ENCODE measurements around the gene CAPN13. TPM values are rescaled to one million over a fixed set of nuclear protein-coding genes. Genes with fewer than 3 reads are reported as not detected.
A peak's percentile ranks its signal among the peaks of the same experiment; 100 is the strongest.

Gene CAPN13
- polyA plus RNA-seq, 1 of the 3 experiments (the other 2 are of a cell fraction), result not detected

DNA sequence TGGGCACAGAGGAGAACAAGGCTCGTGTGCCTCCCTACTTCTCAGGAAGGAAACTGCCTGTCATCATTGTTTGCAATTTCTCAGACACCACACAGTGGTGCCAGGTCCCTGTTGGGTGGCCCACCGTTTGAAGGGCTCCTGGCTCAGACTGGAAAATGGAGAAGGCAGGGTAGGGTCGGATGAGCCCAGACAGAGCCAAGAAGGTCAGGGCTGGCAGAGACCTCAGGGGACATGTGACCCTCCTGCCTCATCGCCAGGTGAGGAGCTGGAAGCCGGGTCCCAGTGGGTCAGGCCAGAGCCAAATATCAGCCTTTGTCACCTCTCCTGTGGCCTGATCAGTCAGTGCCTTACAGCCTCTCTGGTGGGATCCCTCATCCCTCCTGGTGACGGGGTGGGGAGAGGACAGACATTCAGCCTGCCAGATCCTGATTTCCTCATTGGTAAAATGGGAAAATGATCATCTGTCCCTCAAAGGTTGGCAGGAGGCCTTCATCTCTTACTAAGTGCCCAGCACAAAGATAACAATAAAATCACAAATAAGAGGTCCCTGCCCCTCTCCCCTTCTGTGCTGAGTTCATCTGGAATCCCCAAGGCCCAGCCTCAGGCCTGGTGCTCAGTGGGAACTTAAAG is 117.6 kb downstream of the CAPN13 start:
- Histone ChIP-seq H3F3A (replicated peaks; ENCODE audit: insufficient read depth) (no peaks in the 10 kb centered on the region), H3K9me2 (no peaks in the 10 kb centered on the region), H3K36me3 (replicated peaks in 1 of 2; ENCODE audit: control insufficient read depth in 1 of 2, insufficient read depth in 2 of 2, low read length in 1 of 2) (no peaks in the 10 kb centered on the region), H3K9me3 (no peaks in the 10 kb centered on the region), H2AFZ (ENCODE audit: low read depth) (no peak overlapping the region), H4K20me1 (ENCODE audit: insufficient read depth) (no peaks in the 10 kb centered on the region), H3K79me2 (ENCODE audit: insufficient read depth) (no peaks in the 10 kb centered on the region), H3K4me3 (ENCODE audit: low read depth in 2 of 2, low read length in 1 of 2) (no peak overlapping the region), H3K27me3 (ENCODE audit: insufficient read depth) (no peaks in the 10 kb centered on the region), H3K27ac (ENCODE audit: low read depth in 2 of 2, low read length in 1 of 2) (peak overlapping the region in 1 of 2 experiments; percentile 48; a peak in 2 of 4 replicates), H3K9ac (no peak overlapping the region), H3K4me2 (no peak overlapping the region), H3K4me1 (ENCODE audit: control insufficient read depth in 1 of 2, insufficient read depth in 2 of 2, low read depth in 1 of 2, low read length in 1 of 2) (peaks cover 0 to 25% of the 10 kb centered on the region in 2 experiments; a peak in 1 of 4 replicates)
- no peak for DNase-seq
- POLR2A ChIA-PET, result interaction anchor here (0.7 kb wide), 1 partner anchor 459 kb away, joined by 4 read pairs; no protein-coding TSS in a partner anchor
- TF ChIP-seq FOXM1 (IDR thresholded peaks at IDR 0.05; ENCODE audit: low read depth), result no peak
- no peak for TF ChIP-seq SMC3 (IDR thresholded peaks at IDR 0.05; ENCODE audit: low read depth, low read length)
- TF ChIP-seq TCF12 (IDR thresholded peaks at IDR 0.05), result no peak
- TF ChIP-seq TAF1 (IDR thresholded peaks at IDR 0.05; ENCODE audit: borderline replicate concordance, low read depth, low read length), result no peak
- TF ChIP-seq, protein P1, sequence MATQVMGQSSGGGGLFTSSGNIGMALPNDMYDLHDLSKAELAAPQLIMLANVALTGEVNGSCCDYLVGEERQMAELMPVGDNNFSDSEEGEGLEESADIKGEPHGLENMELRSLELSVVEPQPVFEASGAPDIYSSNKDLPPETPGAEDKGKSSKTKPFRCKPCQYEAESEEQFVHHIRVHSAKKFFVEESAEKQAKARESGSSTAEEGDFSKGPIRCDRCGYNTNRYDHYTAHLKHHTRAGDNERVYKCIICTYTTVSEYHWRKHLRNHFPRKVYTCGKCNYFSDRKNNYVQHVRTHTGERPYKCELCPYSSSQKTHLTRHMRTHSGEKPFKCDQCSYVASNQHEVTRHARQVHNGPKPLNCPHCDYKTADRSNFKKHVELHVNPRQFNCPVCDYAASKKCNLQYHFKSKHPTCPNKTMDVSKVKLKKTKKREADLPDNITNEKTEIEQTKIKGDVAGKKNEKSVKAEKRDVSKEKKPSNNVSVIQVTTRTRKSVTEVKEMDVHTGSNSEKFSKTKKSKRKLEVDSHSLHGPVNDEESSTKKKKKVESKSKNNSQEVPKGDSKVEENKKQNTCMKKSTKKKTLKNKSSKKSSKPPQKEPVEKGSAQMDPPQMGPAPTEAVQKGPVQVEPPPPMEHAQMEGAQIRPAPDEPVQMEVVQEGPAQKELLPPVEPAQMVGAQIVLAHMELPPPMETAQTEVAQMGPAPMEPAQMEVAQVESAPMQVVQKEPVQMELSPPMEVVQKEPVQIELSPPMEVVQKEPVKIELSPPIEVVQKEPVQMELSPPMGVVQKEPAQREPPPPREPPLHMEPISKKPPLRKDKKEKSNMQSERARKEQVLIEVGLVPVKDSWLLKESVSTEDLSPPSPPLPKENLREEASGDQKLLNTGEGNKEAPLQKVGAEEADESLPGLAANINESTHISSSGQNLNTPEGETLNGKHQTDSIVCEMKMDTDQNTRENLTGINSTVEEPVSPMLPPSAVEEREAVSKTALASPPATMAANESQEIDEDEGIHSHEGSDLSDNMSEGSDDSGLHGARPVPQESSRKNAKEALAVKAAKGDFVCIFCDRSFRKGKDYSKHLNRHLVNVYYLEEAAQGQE (IDR thresholded peaks at IDR 0.05; ENCODE audit: low read depth, low read length), result no peak
- TF ChIP-seq, protein P2, sequence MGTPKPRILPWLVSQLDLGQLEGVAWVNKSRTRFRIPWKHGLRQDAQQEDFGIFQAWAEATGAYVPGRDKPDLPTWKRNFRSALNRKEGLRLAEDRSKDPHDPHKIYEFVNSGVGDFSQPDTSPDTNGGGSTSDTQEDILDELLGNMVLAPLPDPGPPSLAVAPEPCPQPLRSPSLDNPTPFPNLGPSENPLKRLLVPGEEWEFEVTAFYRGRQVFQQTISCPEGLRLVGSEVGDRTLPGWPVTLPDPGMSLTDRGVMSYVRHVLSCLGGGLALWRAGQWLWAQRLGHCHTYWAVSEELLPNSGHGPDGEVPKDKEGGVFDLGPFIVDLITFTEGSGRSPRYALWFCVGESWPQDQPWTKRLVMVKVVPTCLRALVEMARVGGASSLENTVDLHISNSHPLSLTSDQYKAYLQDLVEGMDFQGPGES (IDR thresholded peaks at IDR 0.05; ENCODE audit: low read depth, low read length), result no peak
- TF ChIP-seq GATA2 (CRISPR knock-in tag; IDR thresholded peaks at IDR 0.05), result no peak
- TF ChIP-seq POLR2AphosphoS5 (IDR thresholded peaks at IDR 0.05; ENCODE audit: low read depth, low read length), result no peak
- no peak for TF ChIP-seq NFIC (IDR thresholded peaks at IDR 0.05; ENCODE audit: borderline replicate concordance)
- TF ChIP-seq RCOR1 (IDR thresholded peaks at IDR 0.05; ENCODE audit: low read length), result no peak
- no peak for TF ChIP-seq RFX5 (IDR thresholded peaks at IDR 0.05; ENCODE audit: low read length)
- 69% methylated on average over 5 of the region's 6 CpGs for WGBS (ENCODE audit: low lambda C conversion rate)
- CTCF ChIA-PET, result interaction anchor here (1.0 to 14.3 kb wide), 6 partner anchors 19 to 525 kb away, joined by 3 to 212 read pairs (median 8); no protein-coding TSS in a partner anchor

DNA sequence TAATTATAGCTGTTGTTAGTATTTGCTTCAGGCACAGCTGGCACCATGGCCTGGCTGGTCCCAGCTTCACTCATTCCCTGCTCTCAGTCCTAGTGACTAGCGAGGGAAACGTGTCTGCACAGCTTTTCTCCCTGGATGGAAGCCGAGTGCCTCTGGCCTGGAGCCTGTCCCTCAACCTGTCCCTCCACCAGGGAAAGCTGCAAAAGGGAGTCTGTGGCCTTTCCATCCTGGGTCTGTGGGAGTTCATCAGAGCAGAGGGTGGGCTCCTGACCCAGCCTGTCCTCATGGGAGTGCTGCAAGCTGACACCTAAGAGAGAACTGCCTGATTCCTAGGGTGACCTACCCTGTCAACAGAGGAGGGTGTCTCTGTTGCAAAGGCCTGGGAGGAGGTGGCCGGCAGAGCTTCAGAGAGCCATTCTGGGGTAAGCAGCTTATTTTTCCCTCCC is 118.3 kb downstream of the CAPN13 start:
- Histone ChIP-seq H3K9me3 (no peaks in the 10 kb centered on the region), H3K9ac (no peak overlapping the region), H3K9me2 (no peaks in the 10 kb centered on the region), H2AFZ (ENCODE audit: low read depth) (no peak overlapping the region), H3K4me1 (ENCODE audit: control insufficient read depth in 1 of 2, insufficient read depth in 2 of 2, low read depth in 1 of 2, low read length in 1 of 2) (peaks cover 0 to 25% of the 10 kb centered on the region in 2 experiments; a peak in 1 of 4 replicates), H3K79me2 (ENCODE audit: insufficient read depth) (no peaks in the 10 kb centered on the region), H3K4me2 (no peak overlapping the region), H3K27me3 (ENCODE audit: insufficient read depth) (no peaks in the 10 kb centered on the region), H3K36me3 (replicated peaks in 1 of 2; ENCODE audit: control insufficient read depth in 1 of 2, insufficient read depth in 2 of 2, low read length in 1 of 2) (no peaks in the 10 kb centered on the region), H3K4me3 (ENCODE audit: low read depth in 2 of 2, low read length in 1 of 2) (no peak overlapping the region), H3K27ac (ENCODE audit: low read depth in 2 of 2, low read length in 1 of 2) (peak overlapping the region in 1 of 2 experiments; percentile 48; a peak in 2 of 4 replicates), H4K20me1 (ENCODE audit: insufficient read depth) (no peaks in the 10 kb centered on the region), H3F3A (replicated peaks; ENCODE audit: insufficient read depth) (no peaks in the 10 kb centered on the region)
- TF ChIP-seq MXI1 (IDR thresholded peaks at IDR 0.05; ENCODE audit: low read depth, low read length) (0 out of 2 replicates have a peak, but pooled peaks have one; percentile 23), RCOR1 (IDR thresholded peaks at IDR 0.05; ENCODE audit: low read length) (0 out of 2 replicates have a peak, but pooled peaks have one; percentile 14), RAD21 (IDR thresholded peaks at IDR 0.05; ENCODE audit: low read length) (peak; percentile 23; the same call in 1 of the 2 replicates), NFIC (IDR thresholded peaks at IDR 0.05; ENCODE audit: borderline replicate concordance) (no peak)
- POLR2A ChIA-PET, result interaction anchor here (0.7 kb wide), 1 partner anchor 459 kb away, joined by 4 read pairs; no protein-coding TSS in a partner anchor
- DNase-seq, result peak; percentile 64
- WGBS (ENCODE audit: low lambda C conversion rate), result 80% methylated on average over 4 of the region's 4 CpGs
- CTCF ChIA-PET, result interaction anchor here (0.6 to 14.3 kb wide), 10 partner anchors 12 to 644 kb away, joined by 3 to 212 read pairs (median 3); no protein-coding TSS in a partner anchor

Data from SK-N-SH (cell line).